Ishikawa (cell line): Measurements from ENCODE around the gene COG3.

Experiments
- CEBPB ChIP-seq: IDR thresholded peaks from 2 replicates; pipeline ENCODE4 v1.6.1; 2012
- CREB1 ChIP-seq: IDR thresholded peaks from 2 replicates; pipeline ENCODE4 v1.6.1; 2012; ENCODE audit warnings: low read depth
- EGR1 ChIP-seq: IDR thresholded peaks from 2 replicates; pipeline ENCODE4 v1.6.1; 2012
- EP300 ChIP-seq: IDR thresholded peaks from 2 replicates; pipeline ENCODE4 v1.6.1; 2012; ENCODE audit warnings: borderline replicate concordance
- FOXM1 ChIP-seq: IDR thresholded peaks from 2 replicates; pipeline ENCODE4 v1.6.1; 2012; ENCODE audit warnings: low read depth, borderline replicate concordance
- MAX ChIP-seq: IDR thresholded peaks from 2 replicates; pipeline ENCODE4 v1.6.1; 2012
- NFIC ChIP-seq: IDR thresholded peaks from 2 replicates; pipeline ENCODE4 v1.6.1; 2012
- RAD21 ChIP-seq: IDR thresholded peaks from 2 replicates; pipeline ENCODE4 v1.6.1; 2012; ENCODE audit warnings: low read depth
- REST ChIP-seq: IDR thresholded peaks from 2 replicates; pipeline ENCODE4 v1.6.1; 2012; ENCODE audit warnings: low read depth, mild to moderate bottlenecking
- TAF1 ChIP-seq: IDR thresholded peaks from 2 replicates; pipeline ENCODE4 v1.6.1; 2012; ENCODE audit warnings: low read depth, mild to moderate bottlenecking
- TCF12 ChIP-seq: IDR thresholded peaks from 2 replicates; pipeline ENCODE4 v1.6.1; 2012; ENCODE audit warnings: low read depth
- TEAD4 ChIP-seq: IDR thresholded peaks from 2 replicates; pipeline ENCODE4 v1.6.1; 2012
- USF1 ChIP-seq: IDR thresholded peaks from 2 replicates; pipeline ENCODE4 v1.6.1; 2012
- YY1 ChIP-seq: IDR thresholded peaks from 2 replicates; pipeline ENCODE4 v1.6.1; 2012; ENCODE audit warnings: low read depth
- ZBTB7A ChIP-seq: IDR thresholded peaks from 2 replicates; pipeline ENCODE4 v1.6.1; 2012; ENCODE audit warnings: low read depth

The COG3 gene

GRCh38 chr13:45466359-45466758 lies 1.6 kb downstream of the COG3 start:
- TF ChIP-seq CEBPB, result no peak
- TF ChIP-seq YY1, result no peak
- TF ChIP-seq MAX, result no peak
- TF ChIP-seq EGR1, result no peak
- TF ChIP-seq NFIC, result no peak
- TF ChIP-seq RAD21, result no peak
- no peak for TF ChIP-seq ZBTB7A
- no peak for TF ChIP-seq TCF12
- no peak for TF ChIP-seq EP300
- TF ChIP-seq TEAD4, result no peak
- no peak for TF ChIP-seq USF1
- TF ChIP-seq REST, result no peak
- no peak for TF ChIP-seq TAF1

- no peak for TF ChIP-seq TCF12
- no peak for TF ChIP-seq FOXM1
- TF ChIP-seq RAD21, result no peak
- TF ChIP-seq YY1, result no peak
- no peak for TF ChIP-seq CEBPB
- no peak for TF ChIP-seq EP300
- no peak for TF ChIP-seq TEAD4
- TF ChIP-seq ZBTB7A, result no peak
- TF ChIP-seq REST, result no peak
- TF ChIP-seq NFIC, result no peak
- TF ChIP-seq EGR1, result no peak
- no peak for TF ChIP-seq CREB1
- TF ChIP-seq USF1, result no peak
- no peak for TF ChIP-seq TAF1
- TF ChIP-seq MAX, result no peak
These were observed 3.9 kb downstream of the COG3 start for GRCh38 chr13:45468635-45469034.

GRCh38 chr13:45472171-45472705 lies 7.5 kb downstream of the COG3 start:
- TF ChIP-seq EP300, result no peak
- TF ChIP-seq CREB1, result no peak
- no peak for TF ChIP-seq TCF12
- no peak for TF ChIP-seq FOXM1
- TF ChIP-seq ZBTB7A, result no peak
- no peak for TF ChIP-seq USF1
- TF ChIP-seq TAF1, result no peak
- no peak for TF ChIP-seq REST
- no peak for TF ChIP-seq RAD21
- TF ChIP-seq TEAD4, result no peak
- TF ChIP-seq MAX, result no peak
- no peak for TF ChIP-seq YY1
- no peak for TF ChIP-seq NFIC
- TF ChIP-seq EGR1, result no peak
- no peak for TF ChIP-seq CEBPB

- TF ChIP-seq MAX, result no peak
- TF ChIP-seq ZBTB7A, result no peak
- TF ChIP-seq NFIC, result no peak
These were observed 8.9 kb downstream of the COG3 start for GRCh38 chr13:45473627-45474026.
